SK-N-SH (cell line): ENCODE results near the gene TNPO1. TPM values are rescaled to one million over a fixed set of nuclear protein-coding genes. Genes with fewer than 3 reads are reported as not detected.

Experiments
- CTCF ChIA-PET: fragments of 300-600, 350-600 bp; formaldehyde crosslinking; extraction: SDS; loops from one replicate; lab custom pipeline; 2021; lab: Yijun Ruan, JAX
- POLR2A ChIA-PET: fragments of 350-600 bp; sonication (Branson Sonifier 250); formaldehyde crosslinking; extraction: SDS; loops from one replicate; lab custom pipeline; 2020; ENCODE audit warnings: antibody characterized with exemption, inconsistent platforms; lab: Yijun Ruan, JAX
- DNase-seq: peaks from one replicate; pipeline ENCODE4 v3.0.0; 2012
- H2AFZ ChIP-seq: fragments of 200-600 bp; sonication (generic); 2 replicates; pipeline ENCODE4 v1.8.1; 2016; ENCODE audit warnings: antibody characterized with exemption, mild to moderate bottlenecking, low read depth
- H3F3A ChIP-seq: fragments of 200-600 bp; sonication (generic); replicated peaks from 2 replicates; pipeline ENCODE3; 2016; ENCODE audit warnings: antibody characterized with exemption, mild to moderate bottlenecking; ENCODE audit not compliant: insufficient read depth
- H3K27ac ChIP-seq, 2 experiments: fragments of 200-500 bp in 1 of 2; fragments of 200-600 bp in 1 of 2; sonication (Bioruptor generic) in 1 of 2; sonication (generic), shearing (Covaris generic) in 1 of 2; 2 replicates each; pipeline versions ENCODE4 v1.5.1 to v1.6.1; 2014 to 2016; ENCODE audit warnings: low read depth in 2 of 2, inconsistent platforms in 1 of 2, low read length in 1 of 2, mild to moderate bottlenecking in 1 of 2, mixed read lengths in 1 of 2
- H3K27me3 ChIP-seq: fragments of 200-600 bp; sonication (generic), shearing (Covaris generic); 2 replicates; pipeline ENCODE4 v1.6.1; 2016; ENCODE audit warnings: mixed run types; ENCODE audit not compliant: insufficient read depth
- H3K36me3 ChIP-seq, 2 experiments: fragments of 200-500 bp in 1 of 2; fragments of 200-600 bp in 1 of 2; sonication (Bioruptor generic) in 1 of 2; sonication (generic) in 1 of 2; replicated peaks in 1 of 2; 2 replicates each; pipeline versions ENCODE3 to v1.5.1; 2014 to 2016; ENCODE audit warnings: low read length in 1 of 2, mild to moderate bottlenecking in 1 of 2; ENCODE audit not compliant: insufficient read depth in 2 of 2, control insufficient read depth in 1 of 2
- H3K4me1 ChIP-seq, 2 experiments: fragments of 200-500 bp in 1 of 2; fragments of 200-600 bp in 1 of 2; sonication (Bioruptor generic) in 1 of 2; sonication (generic), shearing (Covaris generic) in 1 of 2; 2 replicates each; pipeline versions ENCODE4 v1.5.1 to v1.6.1; 2014 to 2016; ENCODE audit warnings: low read depth in 1 of 2, low read length in 1 of 2, mixed run types in 1 of 2; ENCODE audit not compliant: insufficient read depth in 2 of 2, control insufficient read depth in 1 of 2
- H3K4me2 ChIP-seq: fragments of 200-600 bp; sonication (generic), shearing (Covaris generic); 2 replicates; pipeline ENCODE4 v1.6.1; 2017; ENCODE audit warnings: mixed run types
- H3K4me3 ChIP-seq, 2 experiments: fragments of 200-500 bp in 1 of 2; fragments of 200-600 bp in 1 of 2; sonication (Bioruptor generic) in 1 of 2; sonication (generic), shearing (Covaris generic) in 1 of 2; 2 replicates each; pipeline versions ENCODE4 v1.5.1 to v1.8.1; 2014 to 2016; ENCODE audit warnings: low read depth in 2 of 2, inconsistent platforms in 1 of 2, low read length in 1 of 2, mild to moderate bottlenecking in 1 of 2, mixed read lengths in 1 of 2, moderate library complexity in 1 of 2
- H3K79me2 ChIP-seq: fragments of 200-600 bp; sonication (generic); 2 replicates; pipeline ENCODE4 v1.8.1; 2017; ENCODE audit warnings: mild to moderate bottlenecking; ENCODE audit not compliant: insufficient read depth
- H3K9ac ChIP-seq: fragments of 200-600 bp; sonication (generic); 2 replicates; pipeline ENCODE4 v1.6.1; 2017; ENCODE audit warnings: mixed run types
- H3K9me2 ChIP-seq: fragments of 200-600 bp; sonication (generic); 2 replicates; pipeline ENCODE4 v1.6.1; 2017; ENCODE audit warnings: mixed run types
- H3K9me3 ChIP-seq: fragments of 200-600 bp; sonication (generic); 2 replicates; pipeline ENCODE4 v1.6.1; 2017; ENCODE audit warnings: mixed run types, mild to moderate bottlenecking, moderate library complexity
- H4K20me1 ChIP-seq: fragments of 200-600 bp; sonication (generic); 2 replicates; pipeline ENCODE4 v1.6.1; 2017; ENCODE audit warnings: mild to moderate bottlenecking, mixed run types; ENCODE audit not compliant: insufficient read depth
- ELF1 ChIP-seq: IDR thresholded peaks from 2 replicates; pipeline ENCODE4 v1.4.0; 2012
- GATA2 ChIP-seq: sonication (generic); formaldehyde crosslinking; IDR thresholded peaks from 2 replicates; pipeline ENCODE4 v1.5.0; 2020; ENCODE audit warnings: mild to moderate bottlenecking, missing genetic modification reagents
- MEF2A ChIP-seq: IDR thresholded peaks from 2 replicates; pipeline ENCODE4 v1.4.0; 2012; ENCODE audit warnings: low read depth, borderline replicate concordance
- NFIC ChIP-seq: IDR thresholded peaks from 2 replicates; pipeline ENCODE4 v1.4.0; 2012; ENCODE audit warnings: borderline replicate concordance
- RCOR1 ChIP-seq: fragments of 150-350 bp; IDR thresholded peaks from 2 replicates; pipeline ENCODE4 v1.6.1; 2017; ENCODE audit warnings: antibody characterized with exemption, low read length
- SIN3A ChIP-seq: IDR thresholded peaks from 2 replicates; pipeline ENCODE4 v1.6.1; 2012; ENCODE audit warnings: low read depth, mild to moderate bottlenecking, low read length, moderate library complexity, borderline replicate concordance
- SMC3 ChIP-seq: IDR thresholded peaks from 2 replicates; pipeline ENCODE4 v1.6.1; 2012; ENCODE audit warnings: low read depth, low read length, improper control_type of control experiment
- TAF1 ChIP-seq: IDR thresholded peaks from 2 replicates; pipeline ENCODE4 v1.6.1; 2012; ENCODE audit warnings: low read depth, mild to moderate bottlenecking, low read length, moderate library complexity, borderline replicate concordance
- YY1 ChIP-seq: IDR thresholded peaks from 2 replicates; pipeline ENCODE4 v1.4.0; 2012; ENCODE audit warnings: low read depth, mild to moderate bottlenecking
- polyA plus RNA-seq, 3 experiments: library from polyadenylated mRNA; depleted of rRNA; stranded (reverse); fragments of >200 nt; gene quantifications; 2 replicates each; pipeline ENCODE4 v1.2.3, GENCODE V29; 2012
- TF ChIP-seq, protein P1 (sequence below): IDR thresholded peaks from 2 replicates; pipeline ENCODE4 v1.4.0; 2012; ENCODE audit warnings: low read depth, borderline replicate concordance
- TF ChIP-seq, protein P2 (sequence below): IDR thresholded peaks from 2 replicates; pipeline ENCODE4 v1.6.1; 2012; ENCODE audit warnings: mild to moderate bottlenecking, low read depth, low read length, moderate library complexity
- TF ChIP-seq, protein P3 (sequence below): fragments of 150-350 bp; IDR thresholded peaks from 2 replicates; pipeline ENCODE4 v1.6.1; 2016; ENCODE audit warnings: mild to moderate bottlenecking, low read depth, low read length

Gene TNPO1
- polyA plus RNA-seq, 1 of the 3 experiments (the other 2 are of a cell fraction) = 19.9 TPM

DNA sequence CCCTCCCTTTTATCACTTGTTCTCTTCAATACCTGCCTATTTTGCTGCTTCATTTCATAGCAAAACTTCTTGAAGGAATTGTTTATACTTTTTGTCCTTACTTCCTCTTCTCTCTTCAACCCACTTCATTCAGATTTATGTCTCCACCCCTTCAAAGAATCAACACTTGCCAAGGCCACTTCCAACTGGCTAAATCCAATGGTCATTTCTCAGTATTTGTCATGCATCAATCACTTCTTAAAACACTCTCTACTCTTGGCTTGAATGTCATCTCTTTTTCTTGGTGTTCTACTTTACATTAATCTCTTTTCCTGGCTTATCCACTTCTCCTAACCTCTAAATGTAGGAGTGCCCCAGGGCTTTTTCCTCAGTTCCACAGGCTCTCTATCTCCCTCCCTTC lies 131.0 kb downstream of the TNPO1 start:
- no peak overlapping the region for H3K4me2 ChIP-seq
- no peaks in the 10 kb centered on the region for H3K36me3 ChIP-seq
- H3K79me2 ChIP-seq = no peaks in the 10 kb centered on the region
- DNase-seq = no peak
- no peaks in the 10 kb centered on the region for H3K27me3 ChIP-seq
- ChIA-PET POLR2A (no interaction called here), CTCF (no interaction called here)
- TF ChIP-seq, protein P1, sequence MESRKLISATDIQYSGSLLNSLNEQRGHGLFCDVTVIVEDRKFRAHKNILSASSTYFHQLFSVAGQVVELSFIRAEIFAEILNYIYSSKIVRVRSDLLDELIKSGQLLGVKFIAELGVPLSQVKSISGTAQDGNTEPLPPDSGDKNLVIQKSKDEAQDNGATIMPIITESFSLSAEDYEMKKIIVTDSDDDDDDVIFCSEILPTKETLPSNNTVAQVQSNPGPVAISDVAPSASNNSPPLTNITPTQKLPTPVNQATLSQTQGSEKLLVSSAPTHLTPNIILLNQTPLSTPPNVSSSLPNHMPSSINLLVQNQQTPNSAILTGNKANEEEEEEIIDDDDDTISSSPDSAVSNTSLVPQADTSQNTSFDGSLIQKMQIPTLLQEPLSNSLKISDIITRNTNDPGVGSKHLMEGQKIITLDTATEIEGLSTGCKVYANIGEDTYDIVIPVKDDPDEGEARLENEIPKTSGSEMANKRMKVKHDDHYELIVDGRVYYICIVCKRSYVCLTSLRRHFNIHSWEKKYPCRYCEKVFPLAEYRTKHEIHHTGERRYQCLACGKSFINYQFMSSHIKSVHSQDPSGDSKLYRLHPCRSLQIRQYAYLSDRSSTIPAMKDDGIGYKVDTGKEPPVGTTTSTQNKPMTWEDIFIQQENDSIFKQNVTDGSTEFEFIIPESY = no peak
- TF ChIP-seq, protein P2, sequence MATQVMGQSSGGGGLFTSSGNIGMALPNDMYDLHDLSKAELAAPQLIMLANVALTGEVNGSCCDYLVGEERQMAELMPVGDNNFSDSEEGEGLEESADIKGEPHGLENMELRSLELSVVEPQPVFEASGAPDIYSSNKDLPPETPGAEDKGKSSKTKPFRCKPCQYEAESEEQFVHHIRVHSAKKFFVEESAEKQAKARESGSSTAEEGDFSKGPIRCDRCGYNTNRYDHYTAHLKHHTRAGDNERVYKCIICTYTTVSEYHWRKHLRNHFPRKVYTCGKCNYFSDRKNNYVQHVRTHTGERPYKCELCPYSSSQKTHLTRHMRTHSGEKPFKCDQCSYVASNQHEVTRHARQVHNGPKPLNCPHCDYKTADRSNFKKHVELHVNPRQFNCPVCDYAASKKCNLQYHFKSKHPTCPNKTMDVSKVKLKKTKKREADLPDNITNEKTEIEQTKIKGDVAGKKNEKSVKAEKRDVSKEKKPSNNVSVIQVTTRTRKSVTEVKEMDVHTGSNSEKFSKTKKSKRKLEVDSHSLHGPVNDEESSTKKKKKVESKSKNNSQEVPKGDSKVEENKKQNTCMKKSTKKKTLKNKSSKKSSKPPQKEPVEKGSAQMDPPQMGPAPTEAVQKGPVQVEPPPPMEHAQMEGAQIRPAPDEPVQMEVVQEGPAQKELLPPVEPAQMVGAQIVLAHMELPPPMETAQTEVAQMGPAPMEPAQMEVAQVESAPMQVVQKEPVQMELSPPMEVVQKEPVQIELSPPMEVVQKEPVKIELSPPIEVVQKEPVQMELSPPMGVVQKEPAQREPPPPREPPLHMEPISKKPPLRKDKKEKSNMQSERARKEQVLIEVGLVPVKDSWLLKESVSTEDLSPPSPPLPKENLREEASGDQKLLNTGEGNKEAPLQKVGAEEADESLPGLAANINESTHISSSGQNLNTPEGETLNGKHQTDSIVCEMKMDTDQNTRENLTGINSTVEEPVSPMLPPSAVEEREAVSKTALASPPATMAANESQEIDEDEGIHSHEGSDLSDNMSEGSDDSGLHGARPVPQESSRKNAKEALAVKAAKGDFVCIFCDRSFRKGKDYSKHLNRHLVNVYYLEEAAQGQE = no peak
- no peak for TF ChIP-seq ELF1
- TF ChIP-seq TAF1 = no peak
- TF ChIP-seq GATA2 = no peak
- TF ChIP-seq SMC3 = no peak
- TF ChIP-seq YY1 = no peak
- no peak for TF ChIP-seq NFIC
- no peak for TF ChIP-seq SIN3A
- no peak for TF ChIP-seq MEF2A
- TF ChIP-seq, protein P3, sequence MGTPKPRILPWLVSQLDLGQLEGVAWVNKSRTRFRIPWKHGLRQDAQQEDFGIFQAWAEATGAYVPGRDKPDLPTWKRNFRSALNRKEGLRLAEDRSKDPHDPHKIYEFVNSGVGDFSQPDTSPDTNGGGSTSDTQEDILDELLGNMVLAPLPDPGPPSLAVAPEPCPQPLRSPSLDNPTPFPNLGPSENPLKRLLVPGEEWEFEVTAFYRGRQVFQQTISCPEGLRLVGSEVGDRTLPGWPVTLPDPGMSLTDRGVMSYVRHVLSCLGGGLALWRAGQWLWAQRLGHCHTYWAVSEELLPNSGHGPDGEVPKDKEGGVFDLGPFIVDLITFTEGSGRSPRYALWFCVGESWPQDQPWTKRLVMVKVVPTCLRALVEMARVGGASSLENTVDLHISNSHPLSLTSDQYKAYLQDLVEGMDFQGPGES = no peak
- TF ChIP-seq RCOR1 = no peak
- H3K9me3 ChIP-seq = no peaks in the 10 kb centered on the region
- H2AFZ ChIP-seq = no peak overlapping the region
- H4K20me1 ChIP-seq = no peaks in the 10 kb centered on the region
- peaks cover 0 to 7% of the 10 kb centered on the region in 2 experiments; a peak in 1 of 4 replicates for H3K4me1 ChIP-seq
- H3K27ac ChIP-seq = no peak overlapping the region
- H3K9me2 ChIP-seq = no peaks in the 10 kb centered on the region
- H3K4me3 ChIP-seq = no peak overlapping the region
- no peak overlapping the region for H3K9ac ChIP-seq
- H3F3A ChIP-seq = peaks cover 16% of the 10 kb centered on the region
